Stimulated activated CD4-positive, alpha-beta T cell treated with anti-CD3 and anti-CD28 coated beads, TNF-alpha, amount 100 ng/mL, for 24 hours (primary cell): ENCODE measurements around the gene SMARCA4.
"Not testable (repeated sequence)": the region's sequence is repeated elsewhere in the genome, so short reads cannot be mapped to it uniquely, and the experiment has no call there.

ENCODE experiments used
- DNase-seq, 3 experiments: peaks; one replicate each; pipeline ENCODE4 v3.0.0-alpha.2; 2020; ENCODE audit warnings: low read depth in 3 of 3

The SMARCA4 gene

DNA sequence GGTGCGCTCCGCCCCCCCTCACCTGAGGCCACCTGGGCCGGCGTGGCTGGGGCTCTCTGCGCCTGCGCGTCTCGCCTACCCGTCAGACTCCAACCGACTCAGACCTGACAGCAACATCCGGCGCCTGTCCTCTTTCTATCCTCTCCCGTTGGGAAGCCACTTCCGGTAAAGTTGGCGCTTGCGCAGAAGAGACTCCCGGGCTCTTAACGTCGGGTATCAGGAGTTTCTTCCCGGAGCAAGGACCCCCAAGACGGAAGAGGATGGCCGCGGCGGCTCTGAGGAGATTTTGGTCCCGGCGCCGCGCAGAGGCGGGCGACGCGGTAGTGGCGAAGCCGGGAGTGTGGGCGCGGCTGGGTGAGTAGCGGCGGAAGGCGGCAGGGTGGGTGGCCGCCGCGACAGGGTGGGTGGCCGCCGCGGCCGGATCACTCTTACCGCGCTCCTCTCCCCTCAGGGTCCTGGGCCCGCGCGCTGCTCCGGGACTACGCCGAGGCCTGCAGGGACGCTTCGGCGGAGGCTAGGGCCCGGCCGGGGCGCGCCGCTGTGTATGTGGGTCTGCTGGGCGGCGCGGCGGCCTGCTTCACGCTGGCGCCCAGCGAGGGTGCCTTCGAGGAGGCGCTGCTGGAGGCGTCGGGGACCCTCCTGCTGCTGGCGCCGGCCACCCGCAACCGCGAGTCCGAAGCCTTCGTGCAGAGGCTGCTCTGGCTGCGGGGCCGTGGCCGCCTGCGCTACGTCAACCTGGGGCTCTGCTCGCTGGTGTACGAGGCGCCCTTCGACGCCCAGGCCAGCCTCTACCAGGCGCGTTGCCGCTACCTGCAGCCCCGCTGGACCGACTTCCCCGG lies 32.0 kb upstream of the SMARCA4 start, which contains the start of the genes TIMM29 and YIPF2:
Gene TIMM29, plus strand, starts transcription at position 249 of the 839 bp plus-strand sequence. Its CDS starts 12 bp downstream, at position 261.
Gene YIPF2, minus strand, starts transcription at position 77 of the 839 bp plus-strand sequence. CDS start 229 bp downstream, outside the sequence.
- DNase-seq: peak; percentile 91 to 96 (median 96)

DNA sequence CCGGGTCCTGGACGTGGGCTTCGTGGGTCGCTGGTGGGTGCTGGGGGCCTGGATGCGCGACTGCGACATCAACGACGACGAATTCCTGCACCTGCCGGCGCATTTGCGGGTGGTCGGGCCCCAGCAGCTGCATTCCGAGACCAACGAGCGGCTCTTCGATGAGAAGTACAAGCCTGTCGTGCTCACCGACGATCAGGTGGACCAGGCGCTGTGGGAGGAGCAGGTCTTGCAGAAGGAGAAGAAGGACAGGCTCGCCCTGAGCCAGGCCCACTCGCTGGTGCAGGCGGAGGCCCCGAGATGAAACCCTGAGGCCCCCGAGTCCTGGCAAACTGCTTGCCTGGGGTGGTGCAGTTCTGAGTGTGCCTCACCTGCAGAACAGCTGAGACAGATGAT lies 31.4 kb upstream of the SMARCA4 start:
- DNase-seq: no peak

DNA sequence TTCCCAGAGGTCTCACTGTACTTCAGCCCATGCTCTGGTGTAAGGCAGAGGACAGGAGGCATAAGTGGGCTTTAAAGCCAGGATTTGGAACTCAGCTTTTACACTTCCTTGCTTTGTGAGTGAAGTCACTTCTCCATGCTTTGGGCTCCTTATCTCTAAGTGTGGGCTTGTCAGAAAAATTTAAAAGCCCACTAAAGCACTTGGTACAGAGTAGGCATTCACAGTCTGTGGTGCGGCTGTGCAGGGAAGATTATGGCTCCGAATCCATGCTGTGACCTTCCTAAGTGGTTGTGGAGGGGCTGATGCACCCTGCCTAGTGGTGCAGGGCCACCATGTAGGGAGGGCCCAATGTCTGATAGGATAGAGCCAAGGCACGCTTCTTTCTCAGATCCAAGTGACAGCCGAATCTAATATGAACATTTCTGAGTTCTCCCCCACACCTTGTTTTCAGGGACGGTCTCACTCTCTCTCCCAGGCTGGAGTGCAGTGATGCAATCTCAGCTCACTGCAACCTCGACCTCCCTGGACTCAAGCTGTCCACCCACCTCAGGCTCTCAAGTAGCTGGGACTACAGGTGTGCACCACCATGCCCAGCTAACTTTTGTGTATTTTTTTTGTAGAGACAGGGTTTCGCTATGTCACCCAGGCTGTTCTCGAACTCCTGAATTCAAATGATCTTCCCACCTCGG lies 25.3 kb upstream of the SMARCA4 start:
- no peak for DNase-seq

DNA sequence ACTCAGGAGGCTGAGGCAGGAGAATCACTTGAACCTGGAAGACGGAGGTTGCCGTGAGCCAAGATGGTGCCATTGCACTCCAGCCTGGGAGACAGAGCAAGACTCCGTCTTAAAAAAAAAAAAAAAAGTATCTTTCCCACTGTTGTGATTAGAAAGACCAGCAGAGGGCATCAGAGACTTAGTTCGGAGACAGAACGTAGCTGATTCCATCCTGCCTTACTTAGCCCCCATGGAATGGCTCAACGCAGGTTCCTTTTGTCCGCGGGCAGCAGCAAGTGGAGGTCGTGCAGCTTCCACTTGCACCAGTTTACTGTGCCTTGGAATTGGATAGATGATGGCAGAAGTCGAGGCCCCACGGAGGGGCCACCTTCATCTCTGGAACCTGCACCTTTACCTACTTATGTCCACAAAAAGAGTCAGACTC lies 24.2 kb upstream of the SMARCA4 start:
- DNase-seq: no peak

DNA sequence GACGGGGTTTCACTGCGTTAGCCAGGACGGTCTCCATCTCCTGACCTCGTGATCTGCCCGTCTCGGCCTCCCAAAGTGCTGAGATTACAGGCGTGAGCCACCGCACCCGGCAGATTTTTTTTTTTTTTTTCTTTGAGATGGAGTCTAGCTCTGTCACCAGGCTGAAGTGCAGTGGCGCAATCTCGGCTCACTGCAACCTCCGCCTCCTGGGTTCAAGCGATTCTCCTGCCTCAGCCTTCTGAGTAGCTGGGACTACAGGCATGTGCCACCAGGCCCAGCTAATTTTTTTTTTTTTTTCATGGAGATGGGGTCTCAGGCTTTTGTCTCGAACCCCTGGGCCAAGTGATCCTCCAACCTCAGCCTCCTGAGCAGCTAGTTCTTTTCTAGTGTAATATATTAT lies 19.2 kb upstream of the SMARCA4 start:
- DNase-seq: not testable (repeated sequence)

DNA sequence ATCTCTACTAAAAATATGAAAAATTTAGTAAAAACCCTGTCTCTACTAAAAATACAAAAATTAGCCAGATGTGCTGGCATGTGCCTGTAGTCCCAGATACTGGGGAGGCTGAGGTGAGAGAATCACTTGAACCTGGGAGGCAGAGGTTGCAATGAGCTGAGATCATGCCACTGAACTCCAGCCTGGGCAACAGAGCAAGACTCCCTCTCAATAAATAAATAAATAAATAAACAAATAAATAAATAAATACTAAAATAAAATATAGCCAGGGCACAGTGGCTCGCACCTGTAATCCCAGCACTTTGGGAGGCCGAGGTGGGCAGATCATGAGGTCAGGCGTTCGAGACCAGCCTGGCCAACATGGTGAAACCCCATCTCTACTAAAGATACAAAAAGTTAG lies 17.4 kb upstream of the SMARCA4 start:
- not testable (repeated sequence) for DNase-seq

DNA sequence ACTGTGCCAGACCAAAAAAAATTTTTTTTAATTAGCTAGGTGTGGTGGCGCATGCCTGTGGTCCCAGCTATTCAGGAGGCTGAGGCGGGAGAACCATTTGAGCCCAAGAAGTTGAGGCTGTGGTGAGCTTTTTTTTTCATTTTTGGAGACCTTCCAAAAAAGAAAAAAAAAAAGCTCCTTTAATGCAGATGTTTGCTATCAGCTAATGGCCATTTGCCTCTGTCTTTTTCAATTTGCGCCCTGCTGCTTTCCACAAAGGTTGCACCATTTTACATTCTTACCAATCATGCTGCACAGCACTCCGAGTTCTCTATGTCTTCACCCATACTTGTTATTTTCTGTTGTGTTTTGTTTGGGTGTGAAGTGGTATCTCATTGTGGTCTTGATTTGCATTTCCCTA lies 15.6 kb upstream of the SMARCA4 start:
- DNase-seq: no peak

DNA sequence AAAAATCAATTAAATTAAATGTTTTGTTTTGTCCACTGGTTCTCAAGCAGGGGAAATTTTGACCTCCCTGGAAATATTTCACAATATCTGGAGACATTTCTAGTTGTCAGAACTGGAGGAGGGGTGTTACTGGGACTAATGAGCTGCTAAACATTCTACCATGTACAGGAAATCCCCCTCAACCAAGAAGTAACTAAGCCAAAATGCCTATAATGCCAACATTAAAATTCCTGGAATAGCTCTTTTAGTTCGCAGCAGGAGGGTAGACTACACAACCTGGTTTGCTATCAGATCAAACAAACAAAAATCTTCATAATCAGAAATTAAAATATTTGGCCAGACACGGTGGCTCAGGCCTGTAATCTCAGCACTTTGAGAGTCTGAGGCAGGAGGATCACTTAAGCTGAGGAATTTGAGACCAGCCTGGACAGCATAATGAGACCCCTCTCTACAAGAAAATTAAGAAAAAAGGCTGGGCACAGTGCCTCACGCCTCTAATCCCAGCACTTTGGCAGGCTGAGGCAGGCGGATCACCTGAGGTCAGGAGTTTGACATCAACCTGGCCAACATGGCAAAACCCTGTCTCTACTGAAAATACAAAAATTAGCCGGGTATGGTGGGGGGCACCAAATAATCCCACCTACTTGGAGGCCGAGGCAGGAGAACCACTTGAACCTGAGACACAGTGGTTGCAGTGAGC lies 13.7 kb upstream of the SMARCA4 start:
- no peak for DNase-seq

DNA sequence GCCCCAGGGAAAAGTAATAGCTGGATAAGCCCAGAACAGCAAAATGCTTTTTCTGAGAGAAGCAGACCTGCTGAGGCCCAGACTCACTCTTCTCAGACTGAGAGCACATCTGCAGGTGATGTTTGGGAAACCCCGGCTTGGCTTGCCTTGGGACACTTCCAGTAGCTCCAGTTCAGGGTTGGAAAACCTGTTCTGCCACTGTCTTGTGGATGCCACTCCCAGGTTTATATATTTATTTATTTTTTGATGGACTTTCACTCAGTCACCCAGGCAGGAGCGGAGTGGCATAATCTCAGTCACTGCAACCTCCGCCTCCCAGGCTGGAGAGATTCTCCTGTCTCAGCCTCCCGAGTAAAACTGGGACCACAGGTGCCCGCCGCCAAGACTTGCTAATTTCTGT lies 8.0 kb upstream of the SMARCA4 start:
- no peak for DNase-seq

DNA sequence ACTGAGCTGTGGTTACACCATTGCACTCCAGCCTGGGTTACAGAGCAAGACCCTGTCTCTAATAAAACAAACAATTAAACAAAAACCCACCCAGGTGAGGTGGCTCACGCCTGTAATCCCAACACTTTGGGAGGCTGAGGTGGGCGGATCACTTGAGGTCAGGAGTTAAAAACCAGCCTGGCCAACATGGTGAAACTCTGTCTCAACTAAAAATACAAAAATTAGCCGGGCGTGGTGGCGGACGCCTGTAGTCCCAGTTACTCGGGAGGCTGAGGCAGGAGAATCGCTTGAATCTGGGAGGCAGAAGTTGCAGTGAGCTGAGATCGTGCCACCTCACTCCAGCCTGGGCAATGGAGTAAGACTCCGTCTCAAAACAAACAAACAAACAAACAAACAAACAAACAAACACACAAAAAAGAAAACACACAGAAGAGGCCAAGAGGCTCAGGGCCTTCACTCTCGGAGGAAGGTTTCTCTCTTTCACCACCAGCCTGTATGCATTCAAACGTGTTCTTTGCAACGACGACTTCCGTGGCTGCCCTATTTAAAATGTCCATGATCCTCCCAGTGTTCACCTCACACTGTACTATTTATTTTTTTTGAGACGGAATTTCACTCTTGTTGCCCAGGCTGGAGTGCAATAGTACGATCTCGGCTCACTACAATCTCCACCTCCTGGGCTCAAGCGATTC lies 1.4 kb upstream of the SMARCA4 start:
- DNase-seq: not testable (repeated sequence)

DNA sequence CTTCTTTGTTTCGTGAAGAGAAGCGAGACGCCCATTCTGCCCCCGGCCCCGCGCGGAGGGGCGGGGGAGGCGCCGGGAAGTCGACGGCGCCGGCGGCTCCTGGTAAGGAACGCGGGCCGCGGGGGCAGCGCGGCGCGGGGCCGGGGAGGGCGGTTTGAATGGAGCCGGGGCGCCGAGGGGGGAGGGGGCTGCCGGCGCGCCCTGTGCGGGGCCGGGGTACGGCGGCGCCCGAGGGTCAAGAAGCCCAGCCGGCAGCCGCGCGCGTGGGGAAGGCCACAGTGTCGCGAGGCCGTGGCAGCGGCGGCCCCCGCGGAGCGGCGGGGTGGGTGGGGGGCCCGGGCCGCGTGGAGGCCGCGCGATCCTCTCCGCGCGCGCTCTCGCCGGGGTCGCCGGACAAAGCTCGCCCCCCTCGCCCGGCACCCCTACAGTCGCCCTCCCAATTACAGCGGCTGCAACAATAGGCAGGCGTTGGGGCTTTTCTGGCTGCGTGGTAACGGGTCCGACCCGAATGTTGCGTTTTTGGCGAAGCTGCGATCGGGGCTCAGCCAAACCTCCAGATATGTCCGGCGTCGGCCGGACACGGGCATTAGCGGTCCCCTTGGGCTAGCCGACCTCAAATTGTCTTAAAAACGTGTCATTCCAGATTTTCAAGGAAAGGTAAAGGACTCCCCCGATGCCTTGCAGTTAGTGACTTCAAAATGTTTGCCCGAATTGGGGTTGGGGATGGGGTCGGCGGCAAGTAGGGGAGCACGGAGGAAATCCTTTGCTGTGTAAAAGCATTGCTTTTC lies 437 bp downstream of the SMARCA4 start:
- DNase-seq: no peak

DNA sequence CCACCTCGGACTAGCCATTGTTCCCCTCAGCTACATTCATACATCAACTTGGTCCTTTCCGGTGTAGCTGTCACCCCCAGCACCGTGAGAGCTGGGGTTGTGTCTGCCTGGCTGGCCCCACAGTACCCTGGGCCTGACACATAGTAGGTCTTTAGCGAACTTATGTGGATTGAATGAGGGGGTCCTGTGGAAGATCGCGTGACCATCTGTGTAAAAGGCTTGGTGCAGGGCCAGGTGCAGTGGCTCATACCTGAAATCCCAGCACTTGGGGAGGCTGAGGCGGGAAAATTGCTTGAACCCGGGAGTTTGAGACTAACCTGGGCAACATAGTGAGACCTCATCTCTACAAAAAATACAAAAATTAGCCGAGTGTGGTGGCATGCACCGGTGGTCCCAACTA lies 2.0 kb downstream of the SMARCA4 start:
- no peak for DNase-seq

DNA sequence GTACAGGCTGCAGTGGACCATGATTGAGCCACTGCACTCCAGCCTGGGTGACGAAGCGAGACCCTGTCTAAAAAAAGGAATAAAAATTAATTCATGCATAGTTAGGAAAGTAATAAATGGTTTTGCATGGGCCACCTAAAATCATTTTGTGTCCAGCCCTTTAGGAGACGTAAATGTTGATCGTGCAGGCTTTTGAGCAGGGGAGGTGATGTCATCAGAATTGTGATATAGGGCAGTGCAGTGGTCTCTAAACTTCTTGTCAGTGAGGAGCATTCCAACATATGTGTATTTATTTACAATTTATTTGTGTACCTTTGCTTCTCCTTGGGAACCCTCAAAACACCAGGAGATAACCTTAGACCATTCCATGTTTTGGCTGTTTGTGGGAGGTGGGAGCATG lies 3.0 kb downstream of the SMARCA4 start:
- no peak for DNase-seq

DNA sequence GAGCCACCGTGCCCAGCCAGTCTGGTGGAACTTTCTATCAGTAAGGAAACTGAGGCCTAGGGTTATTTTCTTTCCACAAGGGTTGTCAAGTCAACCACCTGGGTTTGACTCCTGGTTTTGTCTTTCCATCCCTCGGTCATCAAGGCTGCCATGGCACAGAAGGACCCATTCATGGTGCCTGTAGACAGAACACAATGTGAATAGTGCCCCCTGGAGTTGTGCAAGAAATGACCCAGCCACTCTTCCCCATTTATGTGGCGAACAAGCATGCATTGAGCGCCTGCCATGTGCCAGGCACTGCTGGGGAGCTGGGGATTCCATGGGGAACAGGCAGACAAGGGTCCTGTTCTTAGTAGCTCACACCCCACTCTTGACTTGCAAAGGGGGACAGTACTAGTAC lies 4.1 kb downstream of the SMARCA4 start:
- no peak for DNase-seq

DNA sequence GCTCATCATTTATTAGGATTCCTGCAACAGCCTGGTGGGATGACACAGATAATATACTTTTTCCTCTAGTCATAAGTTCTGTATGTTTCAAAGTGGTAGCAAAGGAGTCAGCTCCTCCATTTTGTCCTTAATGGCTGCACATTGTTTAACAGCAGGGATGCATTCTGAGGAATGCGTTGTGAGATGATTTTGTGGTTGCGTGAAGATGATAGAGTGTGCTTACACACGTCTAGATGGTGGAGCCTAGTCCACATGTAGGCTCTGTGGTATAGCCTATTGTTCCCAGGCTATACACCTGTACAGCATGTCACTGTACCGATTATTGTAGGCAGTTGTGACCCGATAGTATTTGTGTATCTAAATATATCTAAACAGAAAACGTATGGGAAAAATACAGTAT lies 4.6 kb downstream of the SMARCA4 start:
- no peak for DNase-seq

DNA sequence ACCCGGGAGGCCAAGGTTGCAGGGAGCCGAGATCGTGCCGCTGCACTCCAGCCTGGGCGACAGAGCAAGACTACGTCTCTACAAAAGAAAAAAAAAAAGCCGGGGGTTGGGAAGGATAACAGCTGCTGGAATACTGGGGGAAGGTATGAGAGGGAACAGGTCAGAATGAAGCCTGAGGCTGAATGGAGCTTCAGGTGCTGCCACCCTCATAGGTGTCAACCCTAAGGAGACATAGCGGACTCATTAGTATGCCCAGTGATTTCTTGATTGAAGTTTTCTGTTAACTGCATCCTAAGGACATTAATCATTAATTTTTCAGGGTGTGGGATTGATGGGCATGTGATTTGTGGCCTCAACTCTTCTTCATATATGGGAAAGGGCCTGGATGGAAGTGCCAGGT lies 6.0 kb downstream of the SMARCA4 start:
- DNase-seq: no peak

DNA sequence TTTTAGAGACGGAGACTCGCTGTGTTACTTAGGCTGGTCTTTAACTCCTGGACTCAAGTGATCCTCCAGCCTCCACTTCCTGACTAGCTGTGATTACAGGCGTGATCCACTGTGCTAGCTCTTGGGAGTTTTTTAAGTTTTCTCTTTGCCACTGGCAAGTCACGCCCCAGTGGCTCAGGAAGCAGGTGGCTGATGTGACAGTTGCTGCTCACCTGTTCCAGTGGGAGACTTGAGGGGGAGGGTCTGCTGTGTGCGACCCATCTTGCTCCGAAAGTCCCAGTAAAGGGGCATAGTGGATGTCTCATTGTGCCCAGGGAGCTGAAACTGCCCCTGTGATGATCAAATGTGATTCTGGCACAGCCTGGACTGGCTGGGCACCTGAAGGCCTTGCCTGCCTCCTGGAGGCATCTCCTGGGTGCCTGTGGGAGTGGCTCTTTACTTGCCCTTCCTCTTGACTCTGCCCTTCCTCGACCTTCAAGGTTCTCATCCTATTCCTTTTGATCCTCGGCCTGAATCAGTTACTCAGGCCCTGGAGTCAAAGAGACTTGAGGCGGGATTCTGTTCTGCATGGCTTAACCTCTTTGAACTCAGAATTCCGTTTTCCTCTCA lies 7.8 kb downstream of the SMARCA4 start:
- DNase-seq: no peak

DNA sequence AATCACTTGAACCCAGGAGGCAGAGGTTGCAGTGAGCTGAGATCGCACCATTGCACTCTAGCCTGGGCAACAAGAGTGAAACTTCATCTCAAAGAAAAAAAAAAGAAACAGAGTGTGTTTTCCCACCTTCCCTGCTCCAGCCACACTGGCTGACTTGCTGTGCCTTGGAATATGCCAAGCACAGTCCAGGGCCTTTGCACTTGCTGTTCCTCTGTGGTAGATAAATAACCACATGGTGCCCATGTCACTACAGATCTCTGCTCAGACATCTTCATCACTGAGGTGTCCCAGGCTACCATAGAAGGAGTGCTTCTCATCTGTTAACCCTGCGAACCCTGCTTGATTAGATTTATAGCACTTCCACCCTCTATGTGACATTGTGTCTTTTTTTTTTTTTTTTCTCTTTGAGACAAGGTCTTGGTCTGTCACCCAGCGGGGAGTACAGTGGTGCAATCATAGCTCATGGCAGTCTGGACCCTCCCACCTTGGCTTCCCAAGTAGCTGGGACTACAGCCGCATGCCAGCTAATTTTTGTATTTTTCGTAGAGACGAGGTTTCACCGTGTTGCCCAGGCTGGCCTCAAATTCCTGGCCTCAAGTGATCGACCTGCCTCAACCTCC lies 10.4 kb downstream of the SMARCA4 start:
- DNase-seq: no peak

DNA sequence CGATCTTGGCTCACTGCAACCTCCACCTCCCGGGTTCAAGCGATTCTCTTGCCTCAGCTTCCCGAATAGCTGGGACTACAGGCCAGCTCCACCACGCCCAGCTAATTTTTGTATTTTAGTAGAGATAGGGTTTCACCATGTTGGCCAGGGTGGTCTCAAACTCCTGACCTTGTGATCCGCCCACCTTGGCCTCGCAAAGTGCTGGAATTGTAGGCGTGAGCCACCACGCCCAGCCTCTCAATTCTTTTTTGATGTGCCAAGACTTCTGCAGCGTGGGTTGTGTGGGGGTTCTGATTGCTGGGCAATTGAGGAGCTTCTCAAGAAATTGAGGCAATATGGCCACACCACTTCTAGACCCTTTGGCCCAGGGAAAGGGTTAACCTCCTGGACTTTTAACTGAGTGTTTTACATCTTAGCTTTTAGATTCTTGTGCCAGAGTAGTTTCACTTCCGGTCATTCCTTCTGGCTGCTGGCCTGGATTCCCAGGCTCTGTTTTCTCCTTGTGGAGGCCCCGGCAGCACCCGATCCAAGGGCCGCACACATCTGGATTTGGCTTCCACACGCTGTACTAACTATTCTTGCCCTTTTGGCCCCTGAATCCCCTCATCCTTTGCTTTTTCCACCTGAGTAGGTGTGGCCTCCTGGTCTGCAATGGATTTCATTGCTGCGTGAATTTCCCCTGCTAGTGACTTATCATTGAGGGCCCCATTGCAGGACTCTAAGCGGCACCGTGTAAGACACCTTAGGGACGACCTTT lies 14.7 kb downstream of the SMARCA4 start:
- no peak for DNase-seq
